IMR-90 (cell line): Measurements from ENCODE around the gene RIPK4. TPM values are rescaled to one million over a fixed set of nuclear protein-coding genes. Genes with fewer than 3 reads are reported as not detected.
A peak's percentile ranks its signal among the peaks of the same experiment; 100 is the strongest.

Experiments
- ATAC-seq: fragments of 200-7000 bp; cut with Tn5 transposase; 2 replicates; pipeline ENCODE4 v1.9.1; 2020; ENCODE audit warnings: low read depth, mild to moderate bottlenecking, moderate library complexity
- BruUV-seq: library from RNA; stranded (reverse); fragments of 400-500 nt; replicated peaks from 2 replicates; lab custom pipeline; 2021; lab: Mats Ljungman, UMichigan
- CTCF ChIA-PET: fragments of 300-600 bp; formaldehyde crosslinking; extraction: SDS; loops from one replicate; lab custom pipeline; 2021; ENCODE audit warnings: antibody characterized with exemption; lab: Yijun Ruan, JAX
- POLR2A ChIA-PET: fragments of 300-600 bp; sonication (Branson Sonifier 250); formaldehyde crosslinking; loops from one replicate; lab custom pipeline; 2022; ENCODE audit warnings: antibody characterized with exemption; ENCODE audit not compliant: unreplicated experiment; lab: Charles Lee
- DNase-seq: peaks from one replicate; pipeline ENCODE4 v3.0.0; 2013
- H2AFZ ChIP-seq: replicated peaks from 2 replicates; pipeline ENCODE3; 2013; ENCODE audit warnings: low read length, mild to moderate bottlenecking; ENCODE audit not compliant: poor library complexity
- H2AK5ac ChIP-seq: 2 replicates; pipeline ENCODE4 v1.6.1; 2013; ENCODE audit warnings: low read depth, low read length, inconsistent platforms
- H2AK9ac ChIP-seq: replicated peaks from 2 replicates; pipeline ENCODE3; 2013; ENCODE audit warnings: mild to moderate bottlenecking, low read depth, low read length, moderate library complexity; ENCODE audit not compliant: poor library complexity
- H2BK120ac ChIP-seq: 2 replicates; pipeline ENCODE4 v1.6.1; 2013; ENCODE audit warnings: low read depth, low read length, inconsistent platforms
- H2BK15ac ChIP-seq: 3 replicates; pipeline ENCODE4 v1.6.1; 2013; ENCODE audit warnings: low read depth, low read length, inconsistent platforms
- H2BK20ac ChIP-seq: 2 replicates; pipeline ENCODE4 v1.6.1; 2013; ENCODE audit warnings: low read depth, mild to moderate bottlenecking, inconsistent platforms, low read length, moderate library complexity
- H2BK5ac ChIP-seq: 2 replicates; pipeline ENCODE4 v1.6.1; 2013; ENCODE audit warnings: mild to moderate bottlenecking, low read depth, low read length, inconsistent platforms; ENCODE audit not compliant: poor library complexity, severe bottlenecking
- H3K14ac ChIP-seq: replicated peaks from 2 replicates; pipeline ENCODE4 v1.6.1; 2013; ENCODE audit warnings: low read depth, low read length, inconsistent platforms
- H3K18ac ChIP-seq: 2 replicates; pipeline ENCODE4 v1.6.1; 2013; ENCODE audit warnings: low read depth, low read length, control low read depth
- H3K23ac ChIP-seq: 2 replicates; pipeline ENCODE4 v1.6.1; 2013; ENCODE audit warnings: low read depth, low read length, inconsistent platforms
- H3K27ac ChIP-seq: 2 replicates; pipeline ENCODE4 v1.5.1; 2013; ENCODE audit warnings: mild to moderate bottlenecking, control low read depth, low read length; ENCODE audit not compliant: insufficient read depth
- H3K27me3 ChIP-seq: 2 replicates; pipeline ENCODE4 v1.6.1; 2013; ENCODE audit warnings: low read length; ENCODE audit not compliant: control insufficient read depth, insufficient read depth
- H3K36me3 ChIP-seq: 2 replicates; pipeline ENCODE4 v1.6.1; 2013; ENCODE audit warnings: low read length, mixed read lengths; ENCODE audit not compliant: control insufficient read depth, insufficient read depth
- H3K4ac ChIP-seq: 2 replicates; pipeline ENCODE4 v1.6.1; 2013; ENCODE audit warnings: low read depth, low read length, inconsistent platforms
- H3K4me1 ChIP-seq: 2 replicates; pipeline ENCODE4 v1.6.1; 2013; ENCODE audit warnings: low read length, mixed read lengths; ENCODE audit not compliant: control insufficient read depth, insufficient read depth
- H3K4me2 ChIP-seq: 2 replicates; pipeline ENCODE4 v1.6.1; 2013; ENCODE audit warnings: low read depth, mild to moderate bottlenecking, control low read depth, low read length, moderate library complexity
- H3K4me3 ChIP-seq: 2 replicates; pipeline ENCODE4 v1.5.1; 2013; ENCODE audit warnings: low read depth, mild to moderate bottlenecking, control low read depth, low read length, moderate library complexity; ENCODE audit not compliant: insufficient read depth
- H3K56ac ChIP-seq: 2 replicates; pipeline ENCODE4 v1.6.1; 2013; ENCODE audit warnings: low read length, inconsistent platforms; ENCODE audit not compliant: insufficient read depth; ENCODE audit errors: extremely low read depth
- H3K79me1 ChIP-seq, 2 experiments: 2 replicates each; pipeline ENCODE4 v1.6.1; 2013; ENCODE audit warnings: low read length in 2 of 2, inconsistent platforms in 1 of 2, low read depth in 1 of 2
- H3K9ac ChIP-seq: 2 replicates; pipeline ENCODE4 v1.6.1; 2013; ENCODE audit warnings: low read depth, low read length, control low read depth
- H3K9me1 ChIP-seq: 2 replicates; pipeline ENCODE4 v1.6.1; 2013; ENCODE audit warnings: low read length, inconsistent platforms; ENCODE audit not compliant: insufficient read depth
- H3K9me3 ChIP-seq: 2 replicates; pipeline ENCODE4 v1.6.1; 2013; ENCODE audit warnings: low read length; ENCODE audit not compliant: control insufficient read depth, insufficient read depth
- H4K20me1 ChIP-seq: 2 replicates; pipeline ENCODE4 v1.6.1; 2013; ENCODE audit warnings: low read length, inconsistent platforms; ENCODE audit not compliant: insufficient read depth
- H4K5ac ChIP-seq: 2 replicates; pipeline ENCODE4 v1.6.1; 2013; ENCODE audit warnings: mild to moderate bottlenecking, low read depth, low read length, control low read depth
- H4K8ac ChIP-seq, 2 experiments: 2 replicates each; pipeline ENCODE4 v1.6.1; 2013; ENCODE audit warnings: low read depth in 2 of 2, low read length in 2 of 2, control low read depth in 1 of 2, inconsistent platforms in 1 of 2
- H4K91ac ChIP-seq: 2 replicates; pipeline ENCODE4 v1.6.1; 2013; ENCODE audit warnings: low read depth, low read length, inconsistent platforms; ENCODE audit not compliant: insufficient read depth
- CHD1 ChIP-seq: IDR thresholded peaks from 2 replicates; pipeline ENCODE4 v1.6.1; 2012; ENCODE audit warnings: low read depth, low read length, improper control_type of control experiment
- CTCF ChIP-seq: conservative IDR thresholded peaks from 2 replicates; pipeline ENCODE4 v1.5.1; 2012; ENCODE audit warnings: mild to moderate bottlenecking, low read depth, low read length, improper control_type of control experiment
- MAZ ChIP-seq: IDR thresholded peaks from 2 replicates; pipeline ENCODE4 v1.6.1; 2012; ENCODE audit warnings: low read depth, mild to moderate bottlenecking, low read length, improper control_type of control experiment, moderate library complexity, borderline replicate concordance
- WGBS, 2 experiments: methylation state at CpG; one replicate each; pipeline versions ENCODE4 v1.1.5 to v1.1.7; 2013; ENCODE audit warnings: missing lambda C conversion rate in 2 of 2; ENCODE audit not compliant: insufficient read length in 1 of 2; ENCODE audit errors: extremely low coverage in 2 of 2; 5-methylcytosine and 5-hydroxymethylcytosine counted together
- dilution Hi-C: fragments of 300-500 bp; cut with HindIII; formaldehyde crosslinking; loops from one replicate; pipeline ENCODE4 v1.14.3; 2018; ENCODE audit warnings: low sequenced_read_pairs; ENCODE audit not compliant: unreplicated experiment
- in situ Hi-C: fragments of 300-500 bp; cut with MboI; formaldehyde crosslinking; loops from 3 replicates; pipeline ENCODE4 v1.14.3; 2019; ENCODE audit warnings: low sequenced_read_pairs, inconsistent platforms, mixed read lengths
- intact Hi-C: fragments of 100-400 bp; cut with micrococcal nuclease; formaldehyde crosslinking; loops from 2 replicates; pipeline ENCODE4 v1.10.0; 2022
- polyA plus RNA-seq, 3 experiments: library from polyadenylated mRNA; depleted of rRNA; stranded (reverse); fragments of >200 nt; gene quantifications; 2 replicates each; pipeline ENCODE4 v1.2.3, GENCODE V29; 2012; ENCODE audit warnings: low replicate concordance in 1 of 3
- total RNA-seq: library from RNA; depleted of rRNA; stranded (reverse); fragments of >200 nt; gene quantifications from 2 replicates; pipeline ENCODE4 v1.2.3, GENCODE V29; 2012
- TF ChIP-seq, protein P1 (sequence below): fragments of 150-350 bp; IDR thresholded peaks from 2 replicates; pipeline ENCODE4 v1.6.1; 2017; ENCODE audit warnings: mild to moderate bottlenecking, antibody characterized with exemption, low read length, low read depth

The RIPK4 gene
- total and polyA plus RNA-seq, 2 of the 4 experiments (the other 2 are of a cell fraction): under 0.01 to 0.03 TPM

- H2BK15ac ChIP-seq: no peak overlapping the region
- no peak overlapping the region for H2BK120ac ChIP-seq
- no peak overlapping the region for H2AK5ac ChIP-seq
- H3K23ac ChIP-seq: no peak overlapping the region
- no peak overlapping the region for H3K4me2 ChIP-seq
- CTCF ChIA-PET: no interaction called here
- no peaks in the 10 kb centered on the region for H3K9me3 ChIP-seq
- ATAC-seq: no peak
- no TSS peak for BruUV-seq
- H4K8ac ChIP-seq: no peak overlapping the region
- H2BK5ac ChIP-seq: no peak overlapping the region
- intact Hi-C loops: no loop called here
- no peak overlapping the region for H3K14ac ChIP-seq
- no peak overlapping the region for H3K56ac ChIP-seq
- H4K20me1 ChIP-seq: no peaks in the 10 kb centered on the region
- dilution Hi-C loops: no loop called here
- no peak for DNase-seq
- TF ChIP-seq, protein P1, sequence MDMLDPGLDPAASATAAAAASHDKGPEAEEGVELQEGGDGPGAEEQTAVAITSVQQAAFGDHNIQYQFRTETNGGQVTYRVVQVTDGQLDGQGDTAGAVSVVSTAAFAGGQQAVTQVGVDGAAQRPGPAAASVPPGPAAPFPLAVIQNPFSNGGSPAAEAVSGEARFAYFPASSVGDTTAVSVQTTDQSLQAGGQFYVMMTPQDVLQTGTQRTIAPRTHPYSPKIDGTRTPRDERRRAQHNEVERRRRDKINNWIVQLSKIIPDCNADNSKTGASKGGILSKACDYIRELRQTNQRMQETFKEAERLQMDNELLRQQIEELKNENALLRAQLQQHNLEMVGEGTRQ: no peak
- TF ChIP-seq CTCF: no peak
- no peak for TF ChIP-seq MAZ
- TF ChIP-seq CHD1: no peak
- no peak overlapping the region for H2AFZ ChIP-seq
- H3K4ac ChIP-seq: no peak overlapping the region
- H4K5ac ChIP-seq: no peak overlapping the region
- no peaks in the 10 kb centered on the region for H3K4me1 ChIP-seq
- WGBS, 2 experiments: 89% methylated on average over 7 of the region's 13 CpGs; no CpG with 5 or more reads in 1 of the 2 experiments
- no peaks in the 10 kb centered on the region for H3K9me1 ChIP-seq
- H4K91ac ChIP-seq: no peak overlapping the region
- H3K27me3 ChIP-seq: no peaks in the 10 kb centered on the region
- H3K4me3 ChIP-seq: no peak overlapping the region
- peaks cover 22% of the 10 kb centered on the region for H3K36me3 ChIP-seq
- H3K18ac ChIP-seq: no peak overlapping the region
- no peak overlapping the region for H3K27ac ChIP-seq
- peak overlapping the region; percentile 65 for H2AK9ac ChIP-seq
- in situ Hi-C loops: no loop called here
- H2BK20ac ChIP-seq: no peak overlapping the region
- no peaks in the 10 kb centered on the region for H3K79me1 ChIP-seq
- no peak overlapping the region for H3K9ac ChIP-seq
- POLR2A ChIA-PET: no interaction called here
Observed at GRCh38 chr21:41812679-41813078, 45.8 kb upstream of the RIPK4 start.
